SK-N-SH (cell line): ENCODE measurements around the gene RHBG. TPM values are rescaled to one million over a fixed set of nuclear protein-coding genes. Genes with fewer than 3 reads are reported as not detected.

Experiments used
- CTCF ChIA-PET: fragments of 300-600, 350-600 bp; formaldehyde crosslinking; extraction: SDS; loops from one replicate; lab custom pipeline; 2021; lab: Yijun Ruan, JAX
- POLR2A ChIA-PET: fragments of 350-600 bp; sonication (Branson Sonifier 250); formaldehyde crosslinking; extraction: SDS; loops from one replicate; lab custom pipeline; 2020; ENCODE audit warnings: antibody characterized with exemption, inconsistent platforms; lab: Yijun Ruan, JAX
- DNase-seq: peaks from one replicate; pipeline ENCODE4 v3.0.0; 2012
- H2AFZ ChIP-seq: fragments of 200-600 bp; sonication (generic); 2 replicates; pipeline ENCODE4 v1.8.1; 2016; ENCODE audit warnings: antibody characterized with exemption, mild to moderate bottlenecking, low read depth
- H3F3A ChIP-seq: fragments of 200-600 bp; sonication (generic); replicated peaks from 2 replicates; pipeline ENCODE3; 2016; ENCODE audit warnings: antibody characterized with exemption, mild to moderate bottlenecking; ENCODE audit not compliant: insufficient read depth
- H3K27ac ChIP-seq, 2 experiments: fragments of 200-500 bp in 1 of 2; fragments of 200-600 bp in 1 of 2; sonication (Bioruptor generic) in 1 of 2; sonication (generic), shearing (Covaris generic) in 1 of 2; 2 replicates each; pipeline versions ENCODE4 v1.5.1 to v1.6.1; 2014 to 2016; ENCODE audit warnings: low read depth in 2 of 2, inconsistent platforms in 1 of 2, low read length in 1 of 2, mild to moderate bottlenecking in 1 of 2, mixed read lengths in 1 of 2
- H3K27me3 ChIP-seq: fragments of 200-600 bp; sonication (generic), shearing (Covaris generic); 2 replicates; pipeline ENCODE4 v1.6.1; 2016; ENCODE audit warnings: mixed run types; ENCODE audit not compliant: insufficient read depth
- H3K36me3 ChIP-seq, 2 experiments: fragments of 200-500 bp in 1 of 2; fragments of 200-600 bp in 1 of 2; sonication (Bioruptor generic) in 1 of 2; sonication (generic) in 1 of 2; replicated peaks in 1 of 2; 2 replicates each; pipeline versions ENCODE3 to v1.5.1; 2014 to 2016; ENCODE audit warnings: low read length in 1 of 2, mild to moderate bottlenecking in 1 of 2; ENCODE audit not compliant: insufficient read depth in 2 of 2, control insufficient read depth in 1 of 2
- H3K4me1 ChIP-seq, 2 experiments: fragments of 200-500 bp in 1 of 2; fragments of 200-600 bp in 1 of 2; sonication (Bioruptor generic) in 1 of 2; sonication (generic), shearing (Covaris generic) in 1 of 2; 2 replicates each; pipeline versions ENCODE4 v1.5.1 to v1.6.1; 2014 to 2016; ENCODE audit warnings: low read depth in 1 of 2, low read length in 1 of 2, mixed run types in 1 of 2; ENCODE audit not compliant: insufficient read depth in 2 of 2, control insufficient read depth in 1 of 2
- H3K4me2 ChIP-seq: fragments of 200-600 bp; sonication (generic), shearing (Covaris generic); 2 replicates; pipeline ENCODE4 v1.6.1; 2017; ENCODE audit warnings: mixed run types
- H3K4me3 ChIP-seq, 2 experiments: fragments of 200-500 bp in 1 of 2; fragments of 200-600 bp in 1 of 2; sonication (Bioruptor generic) in 1 of 2; sonication (generic), shearing (Covaris generic) in 1 of 2; 2 replicates each; pipeline versions ENCODE4 v1.5.1 to v1.8.1; 2014 to 2016; ENCODE audit warnings: low read depth in 2 of 2, inconsistent platforms in 1 of 2, low read length in 1 of 2, mild to moderate bottlenecking in 1 of 2, mixed read lengths in 1 of 2, moderate library complexity in 1 of 2
- H3K79me2 ChIP-seq: fragments of 200-600 bp; sonication (generic); 2 replicates; pipeline ENCODE4 v1.8.1; 2017; ENCODE audit warnings: mild to moderate bottlenecking; ENCODE audit not compliant: insufficient read depth
- H3K9ac ChIP-seq: fragments of 200-600 bp; sonication (generic); 2 replicates; pipeline ENCODE4 v1.6.1; 2017; ENCODE audit warnings: mixed run types
- H3K9me2 ChIP-seq: fragments of 200-600 bp; sonication (generic); 2 replicates; pipeline ENCODE4 v1.6.1; 2017; ENCODE audit warnings: mixed run types
- H3K9me3 ChIP-seq: fragments of 200-600 bp; sonication (generic); 2 replicates; pipeline ENCODE4 v1.6.1; 2017; ENCODE audit warnings: mixed run types, mild to moderate bottlenecking, moderate library complexity
- H4K20me1 ChIP-seq: fragments of 200-600 bp; sonication (generic); 2 replicates; pipeline ENCODE4 v1.6.1; 2017; ENCODE audit warnings: mild to moderate bottlenecking, mixed run types; ENCODE audit not compliant: insufficient read depth
- CHD2 ChIP-seq: fragments of 150-350 bp; IDR thresholded peaks from 2 replicates; pipeline ENCODE4 v1.6.1; 2018; ENCODE audit warnings: low read length; ENCODE audit not compliant: partially characterized antibody
- ELF1 ChIP-seq: IDR thresholded peaks from 2 replicates; pipeline ENCODE4 v1.4.0; 2012
- EZH2phosphoT487 ChIP-seq: fragments of 200-600 bp; sonication (generic); IDR thresholded peaks from 2 replicates; pipeline ENCODE4 v1.6.1; 2017; ENCODE audit warnings: low read depth, mixed run types, mild to moderate bottlenecking, antibody characterized with exemption, moderate library complexity, borderline replicate concordance
- FOSL2 ChIP-seq: IDR thresholded peaks from 2 replicates; pipeline ENCODE4 v1.4.0; 2012; ENCODE audit warnings: low read depth, mild to moderate bottlenecking, moderate library complexity, borderline replicate concordance
- GABPA ChIP-seq: IDR thresholded peaks from 2 replicates; pipeline ENCODE4 v1.4.0; 2012; ENCODE audit warnings: low read depth, mild to moderate bottlenecking
- JUND ChIP-seq: IDR thresholded peaks from 2 replicates; pipeline ENCODE4 v1.4.0; 2012
- MXI1 ChIP-seq: IDR thresholded peaks from 2 replicates; pipeline ENCODE4 v1.6.1; 2012; ENCODE audit warnings: mild to moderate bottlenecking, low read depth, low read length, improper control_type of control experiment
- NFIC ChIP-seq: IDR thresholded peaks from 2 replicates; pipeline ENCODE4 v1.4.0; 2012; ENCODE audit warnings: borderline replicate concordance
- NRF1 ChIP-seq: IDR thresholded peaks from 2 replicates; pipeline ENCODE4 v1.6.1; 2012; ENCODE audit warnings: low read depth, mild to moderate bottlenecking, low read length
- POLR2AphosphoS5 ChIP-seq: IDR thresholded peaks from 2 replicates; pipeline ENCODE4 v1.6.1; 2012; ENCODE audit warnings: low read depth, low read length
- RAD21 ChIP-seq: IDR thresholded peaks from 2 replicates; pipeline ENCODE4 v1.6.1; 2012; ENCODE audit warnings: mild to moderate bottlenecking, low read length
- RCOR1 ChIP-seq: fragments of 150-350 bp; IDR thresholded peaks from 2 replicates; pipeline ENCODE4 v1.6.1; 2017; ENCODE audit warnings: antibody characterized with exemption, low read length
- RFX5 ChIP-seq: IDR thresholded peaks from 2 replicates; pipeline ENCODE4 v1.6.1; 2012; ENCODE audit warnings: mild to moderate bottlenecking, improper control_type of control experiment, low read length
- SIN3A ChIP-seq: IDR thresholded peaks from 2 replicates; pipeline ENCODE4 v1.6.1; 2012; ENCODE audit warnings: low read depth, mild to moderate bottlenecking, low read length, moderate library complexity, borderline replicate concordance
- SMC3 ChIP-seq: IDR thresholded peaks from 2 replicates; pipeline ENCODE4 v1.6.1; 2012; ENCODE audit warnings: low read depth, low read length, improper control_type of control experiment
- TAF1 ChIP-seq: IDR thresholded peaks from 2 replicates; pipeline ENCODE4 v1.6.1; 2012; ENCODE audit warnings: low read depth, mild to moderate bottlenecking, low read length, moderate library complexity, borderline replicate concordance
- YY1 ChIP-seq: IDR thresholded peaks from 2 replicates; pipeline ENCODE4 v1.4.0; 2012; ENCODE audit warnings: low read depth, mild to moderate bottlenecking
- WGBS: methylation state at CpG from one replicate; pipeline ENCODE4 v1.1.6; 2017; ENCODE audit warnings: low lambda C conversion rate; 5-methylcytosine and 5-hydroxymethylcytosine counted together
- polyA plus RNA-seq, 3 experiments: library from polyadenylated mRNA; depleted of rRNA; stranded (reverse); fragments of >200 nt; gene quantifications; 2 replicates each; pipeline ENCODE4 v1.2.3, GENCODE V29; 2012
- TF ChIP-seq, protein P1 (sequence below): fragments of 200-600 bp; sonication (generic); IDR thresholded peaks from 2 replicates; pipeline ENCODE4 v1.6.1; 2017; ENCODE audit warnings: antibody characterized with exemption, mild to moderate bottlenecking, moderate library complexity
- TF ChIP-seq, protein P2 (sequence below): IDR thresholded peaks from 2 replicates; pipeline ENCODE4 v1.4.0; 2012; ENCODE audit warnings: low read depth
- TF ChIP-seq, protein P3 (sequence below): IDR thresholded peaks from 2 replicates; pipeline ENCODE4 v1.6.1; 2012; ENCODE audit warnings: mild to moderate bottlenecking, low read depth, low read length, moderate library complexity
- TF ChIP-seq, protein P4 (sequence below): IDR thresholded peaks from 2 replicates; pipeline ENCODE4 v1.4.0; 2012; ENCODE audit warnings: low read depth, borderline replicate concordance

RHBG gene
- polyA plus RNA-seq, 1 of the 3 experiments (the other 2 are of a cell fraction), result 0.18 TPM

DNA sequence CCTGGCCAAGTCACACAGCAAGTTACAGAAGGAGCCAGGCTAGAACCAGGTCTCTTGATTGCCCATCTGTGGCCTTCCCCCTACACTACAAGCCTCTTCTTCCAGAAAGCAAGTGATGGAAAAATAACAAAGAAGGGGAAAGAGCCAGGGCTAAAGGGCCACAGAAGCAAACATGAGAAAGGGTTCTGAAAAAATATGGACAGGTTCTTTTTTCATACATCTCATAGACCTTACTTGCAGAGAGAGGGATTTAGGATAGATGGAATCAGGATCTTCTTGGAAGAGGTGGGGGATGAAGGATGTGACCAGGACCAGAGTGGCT is 3.2 kb downstream of the RHBG start:
- Histone ChIP-seq H3K9me3 (no peaks in the 10 kb centered on the region), H3K9me2 (no peaks in the 10 kb centered on the region), H3K36me3 (no peaks in the 10 kb centered on the region), H3K27me3 (no peaks in the 10 kb centered on the region), H3K4me2 (no peak overlapping the region), H4K20me1 (no peaks in the 10 kb centered on the region), H3K9ac (no peak overlapping the region), H3K79me2 (no peaks in the 10 kb centered on the region), H3K27ac (no peak overlapping the region), H3K4me1 (peaks cover 0 to 16% of the 10 kb centered on the region in 2 experiments; a peak in 1 of 4 replicates), H2AFZ (no peak overlapping the region), H3K4me3 (no peak overlapping the region), H3F3A (no peaks in the 10 kb centered on the region)
- DNase-seq, result no peak
- TF ChIP-seq MXI1 (no peak), TAF1 (no peak), JUND (no peak), RAD21 (no peak)
- ChIA-PET CTCF (interaction anchor here (5.6 to 11.5 kb wide), 2 partner anchors 11 to 73 kb away, joined by 30 to 117 read pairs; no protein-coding TSS in a partner anchor), POLR2A (no interaction called here)

DNA sequence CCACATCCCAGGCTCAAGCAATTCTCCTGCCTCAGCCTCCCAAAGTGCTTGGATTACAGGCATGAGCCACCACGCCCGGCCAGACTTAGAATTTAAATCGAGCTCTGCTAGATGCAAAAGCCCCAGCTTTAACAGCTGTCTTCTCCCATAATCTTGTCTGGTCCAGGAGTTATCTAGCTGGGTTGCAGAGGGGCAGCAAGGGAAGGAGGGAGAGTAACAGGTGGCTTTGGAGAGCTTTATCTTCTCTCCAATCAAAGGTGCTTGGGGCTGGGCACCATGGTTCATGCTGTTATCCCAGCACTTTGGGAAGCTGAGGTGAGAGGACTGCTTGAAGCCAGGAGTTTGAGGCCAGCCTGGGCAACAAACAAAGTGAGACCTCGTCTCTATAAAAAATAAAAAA is 3.9 kb downstream of the RHBG start:
- Histone ChIP-seq H4K20me1 (no peaks in the 10 kb centered on the region), H3K9me3 (no peaks in the 10 kb centered on the region), H3K4me3 (no peak overlapping the region), H3F3A (no peaks in the 10 kb centered on the region), H3K4me1 (peaks cover 0 to 9% of the 10 kb centered on the region in 2 experiments; a peak in 1 of 4 replicates), H3K9ac (no peak overlapping the region), H3K36me3 (no peaks in the 10 kb centered on the region), H3K4me2 (no peak overlapping the region), H3K27ac (no peak overlapping the region), H3K9me2 (no peaks in the 10 kb centered on the region), H3K27me3 (no peaks in the 10 kb centered on the region), H2AFZ (no peak overlapping the region), H3K79me2 (no peaks in the 10 kb centered on the region)
- POLR2A ChIA-PET, result no interaction called here
- CTCF ChIA-PET, result interaction anchor here (0.8 to 11.5 kb wide), 5 partner anchors 10 to 85 kb away, joined by 3 to 117 read pairs (median 4); no protein-coding TSS in a partner anchor
- WGBS, result 60% methylated on average over 4 of the region's 4 CpGs
- TF ChIP-seq, protein P1, sequence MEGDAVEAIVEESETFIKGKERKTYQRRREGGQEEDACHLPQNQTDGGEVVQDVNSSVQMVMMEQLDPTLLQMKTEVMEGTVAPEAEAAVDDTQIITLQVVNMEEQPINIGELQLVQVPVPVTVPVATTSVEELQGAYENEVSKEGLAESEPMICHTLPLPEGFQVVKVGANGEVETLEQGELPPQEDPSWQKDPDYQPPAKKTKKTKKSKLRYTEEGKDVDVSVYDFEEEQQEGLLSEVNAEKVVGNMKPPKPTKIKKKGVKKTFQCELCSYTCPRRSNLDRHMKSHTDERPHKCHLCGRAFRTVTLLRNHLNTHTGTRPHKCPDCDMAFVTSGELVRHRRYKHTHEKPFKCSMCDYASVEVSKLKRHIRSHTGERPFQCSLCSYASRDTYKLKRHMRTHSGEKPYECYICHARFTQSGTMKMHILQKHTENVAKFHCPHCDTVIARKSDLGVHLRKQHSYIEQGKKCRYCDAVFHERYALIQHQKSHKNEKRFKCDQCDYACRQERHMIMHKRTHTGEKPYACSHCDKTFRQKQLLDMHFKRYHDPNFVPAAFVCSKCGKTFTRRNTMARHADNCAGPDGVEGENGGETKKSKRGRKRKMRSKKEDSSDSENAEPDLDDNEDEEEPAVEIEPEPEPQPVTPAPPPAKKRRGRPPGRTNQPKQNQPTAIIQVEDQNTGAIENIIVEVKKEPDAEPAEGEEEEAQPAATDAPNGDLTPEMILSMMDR, result no peak
- TF ChIP-seq MXI1 (no peak), RCOR1 (no peak), TAF1 (no peak), YY1 (no peak), GABPA (no peak), POLR2AphosphoS5 (no peak), SMC3 (no peak), SIN3A (no peak), CHD2 (no peak), NFIC (no peak), RFX5 (no peak), NRF1 (no peak), ELF1 (no peak), EZH2phosphoT487 (no peak), FOSL2 (no peak)
- TF ChIP-seq, protein P2, sequence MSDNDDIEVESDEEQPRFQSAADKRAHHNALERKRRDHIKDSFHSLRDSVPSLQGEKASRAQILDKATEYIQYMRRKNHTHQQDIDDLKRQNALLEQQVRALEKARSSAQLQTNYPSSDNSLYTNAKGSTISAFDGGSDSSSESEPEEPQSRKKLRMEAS, result no peak
- TF ChIP-seq, protein P3, sequence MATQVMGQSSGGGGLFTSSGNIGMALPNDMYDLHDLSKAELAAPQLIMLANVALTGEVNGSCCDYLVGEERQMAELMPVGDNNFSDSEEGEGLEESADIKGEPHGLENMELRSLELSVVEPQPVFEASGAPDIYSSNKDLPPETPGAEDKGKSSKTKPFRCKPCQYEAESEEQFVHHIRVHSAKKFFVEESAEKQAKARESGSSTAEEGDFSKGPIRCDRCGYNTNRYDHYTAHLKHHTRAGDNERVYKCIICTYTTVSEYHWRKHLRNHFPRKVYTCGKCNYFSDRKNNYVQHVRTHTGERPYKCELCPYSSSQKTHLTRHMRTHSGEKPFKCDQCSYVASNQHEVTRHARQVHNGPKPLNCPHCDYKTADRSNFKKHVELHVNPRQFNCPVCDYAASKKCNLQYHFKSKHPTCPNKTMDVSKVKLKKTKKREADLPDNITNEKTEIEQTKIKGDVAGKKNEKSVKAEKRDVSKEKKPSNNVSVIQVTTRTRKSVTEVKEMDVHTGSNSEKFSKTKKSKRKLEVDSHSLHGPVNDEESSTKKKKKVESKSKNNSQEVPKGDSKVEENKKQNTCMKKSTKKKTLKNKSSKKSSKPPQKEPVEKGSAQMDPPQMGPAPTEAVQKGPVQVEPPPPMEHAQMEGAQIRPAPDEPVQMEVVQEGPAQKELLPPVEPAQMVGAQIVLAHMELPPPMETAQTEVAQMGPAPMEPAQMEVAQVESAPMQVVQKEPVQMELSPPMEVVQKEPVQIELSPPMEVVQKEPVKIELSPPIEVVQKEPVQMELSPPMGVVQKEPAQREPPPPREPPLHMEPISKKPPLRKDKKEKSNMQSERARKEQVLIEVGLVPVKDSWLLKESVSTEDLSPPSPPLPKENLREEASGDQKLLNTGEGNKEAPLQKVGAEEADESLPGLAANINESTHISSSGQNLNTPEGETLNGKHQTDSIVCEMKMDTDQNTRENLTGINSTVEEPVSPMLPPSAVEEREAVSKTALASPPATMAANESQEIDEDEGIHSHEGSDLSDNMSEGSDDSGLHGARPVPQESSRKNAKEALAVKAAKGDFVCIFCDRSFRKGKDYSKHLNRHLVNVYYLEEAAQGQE, result no peak
- TF ChIP-seq, protein P4, sequence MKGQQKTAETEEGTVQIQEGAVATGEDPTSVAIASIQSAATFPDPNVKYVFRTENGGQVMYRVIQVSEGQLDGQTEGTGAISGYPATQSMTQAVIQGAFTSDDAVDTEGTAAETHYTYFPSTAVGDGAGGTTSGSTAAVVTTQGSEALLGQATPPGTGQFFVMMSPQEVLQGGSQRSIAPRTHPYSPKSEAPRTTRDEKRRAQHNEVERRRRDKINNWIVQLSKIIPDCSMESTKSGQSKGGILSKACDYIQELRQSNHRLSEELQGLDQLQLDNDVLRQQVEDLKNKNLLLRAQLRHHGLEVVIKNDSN, result no peak
- DNase-seq, result no peak
